Limb (tissue), 2 donors: ENCODE measurements around the gene PRPSAP2.
A peak's percentile ranks its signal among the peaks of the same experiment; 100 is the strongest.
"Not testable (repeated sequence)": the region's sequence is repeated elsewhere in the genome, so short reads cannot be mapped to it uniquely, and the experiment has no call there.

Source experiments
- DNase-seq, 2 donors: peaks; one replicate each; pipeline ENCODE4 v3.0.0-alpha.2; 2016; ENCODE audit errors: extremely low spot score in 2 of 2

The PRPSAP2 gene

GRCh38 chr17:18888766-18889290 lies 30.9 kb downstream of the PRPSAP2 start:
- DNase-seq: no peak

DNA sequence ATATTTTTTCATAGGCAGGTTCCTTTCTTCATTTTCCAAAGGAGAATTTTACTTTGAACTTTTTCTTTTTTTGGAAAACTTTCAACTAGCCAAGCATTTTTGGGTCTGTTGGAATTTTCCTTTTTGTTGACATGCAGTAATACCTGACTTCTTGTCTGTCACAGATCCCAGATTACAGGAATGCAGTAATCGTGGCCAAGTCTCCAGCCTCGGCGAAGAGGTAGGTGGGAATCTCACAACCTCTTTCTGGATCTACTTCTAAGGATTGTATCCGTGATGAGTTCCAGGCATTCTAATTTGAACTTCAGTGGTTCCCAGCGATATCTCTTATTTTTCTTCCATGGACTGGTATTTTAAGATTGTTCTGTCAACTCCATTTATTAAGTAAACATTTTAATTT lies 31.7 kb downstream of the PRPSAP2 start:
- peak in 1 of 2 donors; percentile 26 for DNase-seq

GRCh38 chr17:18891541-18891940 lies 33.6 kb downstream of the PRPSAP2 start:
- DNase-seq: no peak

DNA sequence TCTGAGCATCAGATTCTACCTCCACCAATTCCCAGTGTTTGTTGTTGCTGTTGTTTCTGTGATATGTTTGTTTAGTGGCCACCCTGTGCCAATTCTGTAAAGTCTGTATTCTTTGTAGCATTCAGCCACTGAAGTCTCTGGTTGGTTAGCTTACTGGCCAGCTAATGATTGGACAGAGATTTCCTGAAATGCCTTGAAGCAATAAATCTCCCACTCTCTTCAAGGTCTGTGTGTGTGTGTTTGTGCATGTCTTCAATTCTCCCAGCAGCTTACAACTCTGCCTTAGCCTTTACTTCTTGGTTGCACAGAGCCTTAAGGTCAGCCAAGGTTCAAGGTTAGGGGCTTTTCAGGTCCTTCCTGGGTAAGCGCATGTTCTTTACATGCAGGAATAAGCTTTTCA lies 38.2 kb downstream of the PRPSAP2 start:
- DNase-seq: no peak

GRCh38 chr17:18896947-18897346 lies 39.0 kb downstream of the PRPSAP2 start:
- DNase-seq: no peak

- no peak for DNase-seq
These were observed 46.6 kb downstream of the PRPSAP2 start for GRCh38 chr17:18904482-18904881.

DNA sequence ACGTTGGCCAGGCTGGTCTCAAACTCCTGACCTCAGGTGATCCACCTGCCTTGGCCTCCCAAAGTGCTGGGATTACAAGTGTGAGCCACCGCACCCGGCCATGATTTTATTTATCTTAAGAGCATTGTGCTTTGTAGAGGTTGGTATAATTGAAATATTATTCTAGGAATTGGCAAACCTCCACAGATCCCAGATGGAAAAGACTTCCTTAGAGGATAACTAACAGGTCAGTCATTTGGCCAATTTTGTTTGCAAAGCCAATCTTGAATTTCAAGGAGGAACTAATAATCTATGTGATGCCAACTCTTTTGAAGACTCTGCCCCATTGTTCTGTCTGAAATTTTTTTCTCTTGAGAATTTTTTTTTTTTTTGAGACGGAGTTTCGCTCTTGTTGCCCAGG lies 47.3 kb downstream of the PRPSAP2 start:
- DNase-seq: no peak

DNA sequence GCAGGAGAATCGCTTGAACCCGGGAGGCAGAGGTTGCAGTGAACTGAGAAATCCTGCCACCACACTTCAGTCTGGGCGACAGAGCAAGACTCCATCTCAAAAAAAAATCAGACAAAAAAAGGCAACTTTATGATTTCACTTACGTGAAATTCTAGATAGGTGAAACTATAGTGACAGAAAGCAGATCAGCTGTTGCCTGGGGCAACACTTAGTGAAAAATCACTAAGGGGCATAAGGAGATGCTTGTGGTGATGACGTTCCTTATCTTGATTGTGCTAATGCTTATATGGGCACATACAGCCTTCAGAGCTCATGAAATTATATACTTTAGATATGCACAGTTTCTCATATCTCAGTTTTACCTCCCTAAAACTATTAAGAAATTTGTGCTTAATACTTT lies 52.4 kb downstream of the PRPSAP2 start:
- DNase-seq: no peak

- no peak for DNase-seq
These were observed 53.0 kb downstream of the PRPSAP2 start for GRCh38 chr17:18910881-18911280.

DNA sequence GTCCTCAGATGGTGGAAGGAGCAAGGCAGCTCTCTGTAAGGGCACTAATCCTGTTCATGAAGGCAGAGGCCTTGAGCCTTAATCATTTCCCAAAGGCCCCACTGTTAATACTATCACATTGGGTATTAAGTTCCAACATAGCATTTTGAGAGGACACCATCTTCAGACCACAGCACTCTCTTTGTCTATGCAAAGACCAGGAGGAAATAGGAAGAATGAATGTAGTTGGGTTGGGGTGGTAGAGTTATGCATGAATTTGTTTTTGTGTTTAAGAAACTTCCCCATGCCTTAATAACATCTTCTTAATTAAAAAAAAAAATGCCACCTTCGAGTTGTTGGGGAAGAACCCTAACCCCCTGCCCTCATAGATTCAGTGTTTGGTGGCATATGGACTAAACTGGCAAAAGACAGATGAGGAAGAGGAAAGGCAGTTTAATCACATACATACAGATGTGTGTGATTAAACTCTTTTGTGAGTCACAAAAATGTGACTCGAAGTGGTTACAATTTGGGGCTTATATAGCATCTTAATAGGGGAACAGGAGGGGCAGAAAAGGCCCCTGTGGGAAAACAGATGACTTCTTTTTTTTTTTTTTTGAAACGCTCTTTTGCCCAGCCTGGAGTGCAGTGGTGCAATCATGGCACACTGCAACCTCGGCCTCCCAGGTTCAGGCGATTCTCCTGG lies 59.0 kb downstream of the PRPSAP2 start:
- DNase-seq: no peak

DNA sequence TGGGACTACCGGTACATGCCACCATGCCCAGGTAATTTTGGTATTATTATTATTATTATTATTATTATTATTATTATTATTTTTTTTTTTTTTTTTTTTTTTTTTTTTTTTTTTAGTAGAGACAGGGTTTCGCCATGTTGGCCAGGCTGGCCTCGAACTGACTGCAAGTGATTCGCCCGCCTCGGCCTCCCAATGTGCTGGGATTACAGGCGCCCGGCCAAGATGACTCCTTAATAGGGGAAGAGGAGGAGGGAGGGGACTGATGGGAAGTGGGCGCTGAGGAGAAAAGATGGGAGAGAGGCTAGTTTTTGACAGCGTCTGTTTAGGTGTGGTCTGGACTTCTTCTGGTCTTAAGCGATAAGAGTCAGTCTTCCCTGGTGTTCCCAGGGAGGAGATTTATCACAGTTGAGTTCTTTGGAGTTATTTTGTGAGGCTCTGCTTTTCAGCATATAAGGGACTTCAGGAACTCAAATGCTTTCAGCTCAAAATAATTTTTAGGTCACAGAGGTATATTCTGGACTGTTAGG lies 59.6 kb downstream of the PRPSAP2 start:
- DNase-seq: no peak

DNA sequence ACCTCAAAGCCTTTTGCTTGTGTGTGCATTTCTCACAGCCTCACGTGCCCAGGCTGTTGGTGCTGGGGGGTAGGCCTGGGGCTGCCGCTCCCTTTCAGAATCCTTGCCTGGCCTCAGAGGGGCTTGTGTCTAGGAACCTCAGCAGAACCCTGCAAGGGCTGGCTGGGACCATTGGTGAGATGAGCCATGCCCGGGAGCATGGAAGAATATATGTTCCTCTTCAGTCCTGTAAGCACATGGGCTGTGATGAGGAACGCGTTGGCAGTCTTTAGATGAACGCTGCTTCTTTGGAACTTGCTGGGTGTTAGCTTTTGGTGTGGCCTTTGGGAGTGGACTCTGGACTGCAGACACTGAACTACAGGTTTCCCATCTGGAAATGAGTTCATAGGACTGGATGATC lies 62.0 kb downstream of the PRPSAP2 start:
- DNase-seq: no peak

GRCh38 chr17:18920911-18921441 lies 63.0 kb downstream of the PRPSAP2 start:
- DNase-seq: no peak

DNA sequence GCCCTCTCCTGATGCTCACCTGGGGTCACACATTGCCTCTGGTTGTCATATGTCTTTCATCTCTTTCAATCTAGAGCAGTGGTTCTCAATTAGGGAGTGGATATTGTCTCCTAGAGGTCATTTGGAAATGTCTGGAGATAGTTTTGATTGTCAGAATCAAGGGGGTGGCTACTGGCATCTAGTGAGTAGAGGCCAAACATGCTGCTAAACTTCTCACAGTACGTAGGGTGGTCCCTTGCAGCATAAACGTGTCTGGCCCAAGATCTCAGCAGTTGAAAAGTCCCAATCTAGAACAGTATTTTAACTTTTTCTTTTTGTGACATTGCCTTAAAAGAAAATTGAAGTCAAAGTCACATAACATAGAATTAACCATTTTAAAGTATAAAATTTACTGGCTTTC lies 63.6 kb downstream of the PRPSAP2 start:
- DNase-seq: no peak

DNA sequence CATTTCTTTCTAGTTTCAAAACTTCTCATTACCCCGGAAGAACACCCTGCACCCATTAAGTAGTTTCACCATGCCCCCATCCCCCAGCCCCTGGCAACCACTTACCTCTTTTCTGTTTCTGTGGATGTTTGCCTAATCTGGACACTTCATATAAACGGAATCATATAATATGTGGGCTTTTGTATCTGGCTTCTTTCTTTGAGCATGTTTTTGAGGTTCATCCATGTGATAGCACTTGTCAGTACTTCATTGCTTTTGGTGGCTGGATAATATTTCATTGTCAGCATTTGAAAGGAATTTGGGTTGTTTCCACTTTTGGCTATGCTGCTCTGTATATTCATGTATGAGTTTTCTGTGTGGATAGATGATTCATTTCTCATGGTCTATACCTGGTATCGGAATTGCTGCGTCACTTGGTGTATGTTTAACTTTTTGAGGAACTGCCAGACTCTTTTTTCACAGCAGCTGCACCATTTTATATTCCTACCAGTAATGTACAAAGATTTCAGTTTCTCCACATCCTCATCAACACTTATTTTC lies 64.1 kb downstream of the PRPSAP2 start:
- no peak for DNase-seq

GRCh38 chr17:18922596-18922995 lies 64.7 kb downstream of the PRPSAP2 start:
- DNase-seq: not testable (repeated sequence)

GRCh38 chr17:18925187-18925586 lies 67.3 kb downstream of the PRPSAP2 start:
- no peak for DNase-seq

DNA sequence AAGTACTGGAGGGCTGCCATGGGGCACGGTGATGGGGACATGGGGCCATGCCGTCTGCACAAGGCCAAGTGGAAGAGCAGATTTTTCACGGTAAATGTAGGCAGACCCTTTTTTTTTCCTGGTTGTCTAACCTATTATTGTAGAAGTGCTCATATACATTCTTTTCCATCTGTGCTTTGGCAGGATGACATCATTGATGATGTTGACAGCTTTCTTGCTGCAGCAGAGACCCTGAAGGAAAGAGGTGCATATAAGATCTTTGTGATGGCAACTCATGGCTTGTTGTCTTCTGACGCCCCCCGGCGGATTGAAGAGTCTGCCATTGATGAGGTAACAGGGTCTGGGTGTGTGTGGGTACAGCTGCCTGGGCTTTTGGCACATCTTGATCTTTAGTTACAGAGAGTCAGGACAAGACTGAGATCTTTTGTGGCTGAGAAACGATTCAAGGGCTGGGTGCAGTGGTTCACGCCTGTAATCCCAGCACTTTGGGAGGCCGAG lies 70.7 kb downstream of the PRPSAP2 start:
- no peak for DNase-seq

DNA sequence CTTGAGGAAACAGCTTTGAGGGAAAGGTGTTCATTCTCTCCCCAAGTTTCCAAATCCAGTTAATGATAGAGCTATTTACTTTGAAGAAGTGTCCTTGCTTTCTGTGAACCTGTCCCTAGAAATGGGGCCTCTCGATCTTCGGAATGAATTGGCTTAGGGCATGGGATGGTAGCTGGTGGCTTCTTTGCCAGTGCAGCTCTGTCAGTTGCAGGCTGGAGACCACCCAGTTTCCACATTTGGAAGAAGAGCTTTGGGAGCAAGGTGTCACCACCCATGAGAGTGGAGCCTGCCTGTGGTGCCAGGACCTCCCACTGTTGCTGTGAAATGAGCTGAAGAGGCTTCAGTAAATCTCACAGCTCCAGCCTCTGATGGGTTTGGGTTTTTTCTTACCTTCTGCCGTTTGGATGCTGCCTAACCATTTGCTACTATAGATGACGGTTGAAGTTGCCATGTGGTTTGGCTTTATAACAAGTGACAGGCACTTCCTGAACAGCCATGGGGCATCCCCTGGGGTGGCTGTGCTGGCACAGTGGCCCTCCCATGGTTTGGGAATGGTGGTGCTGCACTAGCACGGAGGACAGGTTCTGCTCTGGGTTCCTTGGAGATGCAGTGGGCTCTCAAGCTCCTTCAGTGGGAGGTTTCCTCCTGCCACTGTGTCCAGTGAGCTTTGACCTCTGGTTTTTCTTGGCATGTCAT lies 74.6 kb downstream of the PRPSAP2 start:
- DNase-seq: no peak

GRCh38 chr17:18933102-18934058 lies 75.4 kb downstream of the PRPSAP2 start:
- no peak for DNase-seq
